ENCODE results near the gene ACTN1. TPM values are rescaled to one million over a fixed set of nuclear protein-coding genes. Genes with fewer than 3 reads are reported as not detected.

ACTN1 gene
- polyA plus RNA-seq, 1 of the 3 experiments (the other 2 are of a cell fraction) = 319 TPM

DNA sequence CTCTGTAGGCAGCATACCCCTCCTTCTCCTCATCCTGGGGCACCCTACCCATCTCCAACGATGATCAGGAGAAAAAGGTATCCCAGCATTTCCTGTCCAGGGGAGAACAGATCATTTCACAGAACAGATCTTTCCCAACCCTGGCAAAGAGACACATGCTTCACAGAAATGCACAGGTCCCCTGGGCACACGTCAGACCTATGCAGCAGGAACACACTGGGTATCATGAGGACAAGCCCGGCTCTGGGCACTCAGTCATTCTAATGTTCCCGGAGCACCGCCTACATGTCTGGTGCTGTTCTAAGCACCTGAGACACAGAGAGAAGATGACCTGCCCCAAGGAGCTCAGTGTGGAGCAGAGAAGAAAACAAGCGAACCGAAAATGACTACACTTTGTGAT is 56.2 kb downstream of the ACTN1 start (continued):
- no peak for TF ChIP-seq RCOR1 (IDR thresholded peaks at IDR 0.05; ENCODE audit: low read length)
- TF ChIP-seq, protein P1, sequence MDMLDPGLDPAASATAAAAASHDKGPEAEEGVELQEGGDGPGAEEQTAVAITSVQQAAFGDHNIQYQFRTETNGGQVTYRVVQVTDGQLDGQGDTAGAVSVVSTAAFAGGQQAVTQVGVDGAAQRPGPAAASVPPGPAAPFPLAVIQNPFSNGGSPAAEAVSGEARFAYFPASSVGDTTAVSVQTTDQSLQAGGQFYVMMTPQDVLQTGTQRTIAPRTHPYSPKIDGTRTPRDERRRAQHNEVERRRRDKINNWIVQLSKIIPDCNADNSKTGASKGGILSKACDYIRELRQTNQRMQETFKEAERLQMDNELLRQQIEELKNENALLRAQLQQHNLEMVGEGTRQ (IDR thresholded peaks at IDR 0.05; ENCODE audit: borderline replicate concordance, low read depth, low read length) = no peak
- no peak for TF ChIP-seq NFIC (IDR thresholded peaks at IDR 0.05; ENCODE audit: borderline replicate concordance)
- TF ChIP-seq, protein P2, sequence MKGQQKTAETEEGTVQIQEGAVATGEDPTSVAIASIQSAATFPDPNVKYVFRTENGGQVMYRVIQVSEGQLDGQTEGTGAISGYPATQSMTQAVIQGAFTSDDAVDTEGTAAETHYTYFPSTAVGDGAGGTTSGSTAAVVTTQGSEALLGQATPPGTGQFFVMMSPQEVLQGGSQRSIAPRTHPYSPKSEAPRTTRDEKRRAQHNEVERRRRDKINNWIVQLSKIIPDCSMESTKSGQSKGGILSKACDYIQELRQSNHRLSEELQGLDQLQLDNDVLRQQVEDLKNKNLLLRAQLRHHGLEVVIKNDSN (IDR thresholded peaks at IDR 0.05; ENCODE audit: borderline replicate concordance, low read depth) = no peak
- TF ChIP-seq, protein P3, sequence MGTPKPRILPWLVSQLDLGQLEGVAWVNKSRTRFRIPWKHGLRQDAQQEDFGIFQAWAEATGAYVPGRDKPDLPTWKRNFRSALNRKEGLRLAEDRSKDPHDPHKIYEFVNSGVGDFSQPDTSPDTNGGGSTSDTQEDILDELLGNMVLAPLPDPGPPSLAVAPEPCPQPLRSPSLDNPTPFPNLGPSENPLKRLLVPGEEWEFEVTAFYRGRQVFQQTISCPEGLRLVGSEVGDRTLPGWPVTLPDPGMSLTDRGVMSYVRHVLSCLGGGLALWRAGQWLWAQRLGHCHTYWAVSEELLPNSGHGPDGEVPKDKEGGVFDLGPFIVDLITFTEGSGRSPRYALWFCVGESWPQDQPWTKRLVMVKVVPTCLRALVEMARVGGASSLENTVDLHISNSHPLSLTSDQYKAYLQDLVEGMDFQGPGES (IDR thresholded peaks at IDR 0.05; ENCODE audit: low read depth, low read length) = no peak

DNA sequence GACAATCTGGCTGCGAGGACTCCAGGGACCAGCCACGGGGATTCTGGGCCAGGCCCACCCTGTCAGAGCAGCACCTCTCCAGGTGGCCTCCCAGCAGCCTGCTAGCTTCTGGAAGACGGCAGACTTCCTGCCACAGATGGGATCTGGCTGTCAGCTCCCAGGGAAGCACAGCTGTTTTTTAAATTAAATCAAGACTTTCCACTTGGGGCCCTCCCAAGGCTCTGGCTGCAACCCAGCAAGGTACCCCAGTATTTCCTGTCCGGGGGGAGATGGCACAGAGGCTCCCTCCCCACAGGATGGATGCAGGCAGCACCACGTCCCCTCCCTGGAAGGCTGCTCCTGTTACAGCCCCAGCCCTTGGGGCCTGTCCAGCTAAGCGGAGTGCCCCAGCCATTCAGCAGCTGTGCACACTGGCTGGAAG is 56.9 kb downstream of the ACTN1 start:
- peaks cover 99% of the 10 kb centered on the region for H4K20me1 ChIP-seq (ENCODE audit: insufficient read depth)
- CTCF ChIA-PET = interaction anchor here (1.2 to 2.9 kb wide), 5 partner anchors 10 to 172 kb away, joined by 3 to 24 read pairs (median 6); no protein-coding TSS in a partner anchor
- no peaks in the 10 kb centered on the region for H3K27me3 ChIP-seq (ENCODE audit: insufficient read depth)
- H3F3A ChIP-seq (replicated peaks; ENCODE audit: insufficient read depth) = peaks cover 36% of the 10 kb centered on the region
- no peaks in the 10 kb centered on the region for H3K9me3 ChIP-seq
- no peak overlapping the region for H3K9ac ChIP-seq
- 50% methylated on average over 3 of the region's 6 CpGs for WGBS (ENCODE audit: low lambda C conversion rate)
- H3K27ac ChIP-seq (ENCODE audit: low read depth in 2 of 2, low read length in 1 of 2) = peak overlapping the region in 1 of 2 experiments; percentile 80; a peak in 2 of 4 replicates
- peaks cover 62% of the 10 kb centered on the region in 2 experiments for H3K36me3 ChIP-seq (replicated peaks in 1 of 2; ENCODE audit: control insufficient read depth in 1 of 2, insufficient read depth in 2 of 2, low read length in 1 of 2)
- peaks cover 100% of the 10 kb centered on the region for H3K79me2 ChIP-seq (ENCODE audit: insufficient read depth)
- POLR2A ChIA-PET = interaction anchor here (1.2 to 1.9 kb wide), 2 partner anchors 10 to 92 kb away, joined by 3 to 4 read pairs; no protein-coding TSS in a partner anchor
- 0 out of 2 replicates have a peak overlapping the region, but pooled peaks have one; percentile 3 for H3K4me2 ChIP-seq
- no peaks in the 10 kb centered on the region for H3K9me2 ChIP-seq
- no peak overlapping the region for H3K4me3 ChIP-seq (ENCODE audit: low read depth in 2 of 2, low read length in 1 of 2)
- peak; percentile 65 for DNase-seq
- no peak overlapping the region for H2AFZ ChIP-seq (ENCODE audit: low read depth)
- H3K4me1 ChIP-seq (ENCODE audit: control insufficient read depth in 1 of 2, insufficient read depth in 2 of 2, low read depth in 1 of 2, low read length in 1 of 2) = peaks cover 0 to 25% of the 10 kb centered on the region in 2 experiments; a peak in 2 of 4 replicates
- TF ChIP-seq JUND (IDR thresholded peaks at IDR 0.05) = no peak
- TF ChIP-seq, protein P4, sequence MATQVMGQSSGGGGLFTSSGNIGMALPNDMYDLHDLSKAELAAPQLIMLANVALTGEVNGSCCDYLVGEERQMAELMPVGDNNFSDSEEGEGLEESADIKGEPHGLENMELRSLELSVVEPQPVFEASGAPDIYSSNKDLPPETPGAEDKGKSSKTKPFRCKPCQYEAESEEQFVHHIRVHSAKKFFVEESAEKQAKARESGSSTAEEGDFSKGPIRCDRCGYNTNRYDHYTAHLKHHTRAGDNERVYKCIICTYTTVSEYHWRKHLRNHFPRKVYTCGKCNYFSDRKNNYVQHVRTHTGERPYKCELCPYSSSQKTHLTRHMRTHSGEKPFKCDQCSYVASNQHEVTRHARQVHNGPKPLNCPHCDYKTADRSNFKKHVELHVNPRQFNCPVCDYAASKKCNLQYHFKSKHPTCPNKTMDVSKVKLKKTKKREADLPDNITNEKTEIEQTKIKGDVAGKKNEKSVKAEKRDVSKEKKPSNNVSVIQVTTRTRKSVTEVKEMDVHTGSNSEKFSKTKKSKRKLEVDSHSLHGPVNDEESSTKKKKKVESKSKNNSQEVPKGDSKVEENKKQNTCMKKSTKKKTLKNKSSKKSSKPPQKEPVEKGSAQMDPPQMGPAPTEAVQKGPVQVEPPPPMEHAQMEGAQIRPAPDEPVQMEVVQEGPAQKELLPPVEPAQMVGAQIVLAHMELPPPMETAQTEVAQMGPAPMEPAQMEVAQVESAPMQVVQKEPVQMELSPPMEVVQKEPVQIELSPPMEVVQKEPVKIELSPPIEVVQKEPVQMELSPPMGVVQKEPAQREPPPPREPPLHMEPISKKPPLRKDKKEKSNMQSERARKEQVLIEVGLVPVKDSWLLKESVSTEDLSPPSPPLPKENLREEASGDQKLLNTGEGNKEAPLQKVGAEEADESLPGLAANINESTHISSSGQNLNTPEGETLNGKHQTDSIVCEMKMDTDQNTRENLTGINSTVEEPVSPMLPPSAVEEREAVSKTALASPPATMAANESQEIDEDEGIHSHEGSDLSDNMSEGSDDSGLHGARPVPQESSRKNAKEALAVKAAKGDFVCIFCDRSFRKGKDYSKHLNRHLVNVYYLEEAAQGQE (IDR thresholded peaks at IDR 0.05; ENCODE audit: low read depth, low read length) = no peak
- TF ChIP-seq TCF12 (IDR thresholded peaks at IDR 0.05) = peak; percentile 70
- TF ChIP-seq, protein P3 (IDR thresholded peaks at IDR 0.05; ENCODE audit: low read depth, low read length) = no peak
- TF ChIP-seq YY1 (IDR thresholded peaks at IDR 0.05; ENCODE audit: low read depth) = no peak
- no peak for TF ChIP-seq MEF2A (IDR thresholded peaks at IDR 0.05; ENCODE audit: borderline replicate concordance, low read depth)
- no peak for TF ChIP-seq RAD21 (IDR thresholded peaks at IDR 0.05; ENCODE audit: low read length)
- no peak for TF ChIP-seq RXRA (IDR thresholded peaks at IDR 0.05; ENCODE audit: borderline replicate concordance, low read depth)
- TF ChIP-seq TAF1 (IDR thresholded peaks at IDR 0.05; ENCODE audit: borderline replicate concordance, low read depth, low read length) = no peak
- TF ChIP-seq FOXM1 (IDR thresholded peaks at IDR 0.05; ENCODE audit: low read depth) = no peak
- TF ChIP-seq FOSL2 (IDR thresholded peaks at IDR 0.05; ENCODE audit: borderline replicate concordance, low read depth) = no peak
- TF ChIP-seq, protein P5, sequence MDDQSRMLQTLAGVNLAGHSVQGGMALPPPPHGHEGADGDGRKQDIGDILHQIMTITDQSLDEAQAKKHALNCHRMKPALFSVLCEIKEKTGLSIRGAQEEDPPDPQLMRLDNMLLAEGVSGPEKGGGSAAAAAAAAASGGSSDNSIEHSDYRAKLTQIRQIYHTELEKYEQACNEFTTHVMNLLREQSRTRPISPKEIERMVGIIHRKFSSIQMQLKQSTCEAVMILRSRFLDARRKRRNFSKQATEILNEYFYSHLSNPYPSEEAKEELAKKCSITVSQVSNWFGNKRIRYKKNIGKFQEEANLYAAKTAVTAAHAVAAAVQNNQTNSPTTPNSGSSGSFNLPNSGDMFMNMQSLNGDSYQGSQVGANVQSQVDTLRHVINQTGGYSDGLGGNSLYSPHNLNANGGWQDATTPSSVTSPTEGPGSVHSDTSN (IDR thresholded peaks at IDR 0.05) = no peak
- TF ChIP-seq, protein P6, sequence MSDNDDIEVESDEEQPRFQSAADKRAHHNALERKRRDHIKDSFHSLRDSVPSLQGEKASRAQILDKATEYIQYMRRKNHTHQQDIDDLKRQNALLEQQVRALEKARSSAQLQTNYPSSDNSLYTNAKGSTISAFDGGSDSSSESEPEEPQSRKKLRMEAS (IDR thresholded peaks at IDR 0.05; ENCODE audit: low read depth) = no peak
- TF ChIP-seq ELF1 (IDR thresholded peaks at IDR 0.05) = no peak
- no peak for TF ChIP-seq RFX5 (IDR thresholded peaks at IDR 0.05; ENCODE audit: low read length)
- no peak for TF ChIP-seq EZH2phosphoT487 (IDR thresholded peaks at IDR 0.05; ENCODE audit: borderline replicate concordance, low read depth)
- peak; percentile 57; the same call in 1 of the 2 replicates for TF ChIP-seq MXI1 (IDR thresholded peaks at IDR 0.05; ENCODE audit: low read depth, low read length)
- no peak for TF ChIP-seq SMC3 (IDR thresholded peaks at IDR 0.05; ENCODE audit: low read depth, low read length)
- TF ChIP-seq EP300 (IDR thresholded peaks at IDR 0.05; ENCODE audit: borderline replicate concordance in 1 of 2, low read depth in 1 of 2, low read length in 1 of 2) = peak in 1 of 2 experiments; percentile 64; a peak in 1 of 4 replicates
- no peak for TF ChIP-seq POLR2AphosphoS5 (IDR thresholded peaks at IDR 0.05; ENCODE audit: low read depth, low read length)
